Measurements from ENCODE around the gene CAMK4.

- TF ChIP-seq, protein P1, sequence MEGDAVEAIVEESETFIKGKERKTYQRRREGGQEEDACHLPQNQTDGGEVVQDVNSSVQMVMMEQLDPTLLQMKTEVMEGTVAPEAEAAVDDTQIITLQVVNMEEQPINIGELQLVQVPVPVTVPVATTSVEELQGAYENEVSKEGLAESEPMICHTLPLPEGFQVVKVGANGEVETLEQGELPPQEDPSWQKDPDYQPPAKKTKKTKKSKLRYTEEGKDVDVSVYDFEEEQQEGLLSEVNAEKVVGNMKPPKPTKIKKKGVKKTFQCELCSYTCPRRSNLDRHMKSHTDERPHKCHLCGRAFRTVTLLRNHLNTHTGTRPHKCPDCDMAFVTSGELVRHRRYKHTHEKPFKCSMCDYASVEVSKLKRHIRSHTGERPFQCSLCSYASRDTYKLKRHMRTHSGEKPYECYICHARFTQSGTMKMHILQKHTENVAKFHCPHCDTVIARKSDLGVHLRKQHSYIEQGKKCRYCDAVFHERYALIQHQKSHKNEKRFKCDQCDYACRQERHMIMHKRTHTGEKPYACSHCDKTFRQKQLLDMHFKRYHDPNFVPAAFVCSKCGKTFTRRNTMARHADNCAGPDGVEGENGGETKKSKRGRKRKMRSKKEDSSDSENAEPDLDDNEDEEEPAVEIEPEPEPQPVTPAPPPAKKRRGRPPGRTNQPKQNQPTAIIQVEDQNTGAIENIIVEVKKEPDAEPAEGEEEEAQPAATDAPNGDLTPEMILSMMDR (conservative IDR thresholded peaks at IDR 0.05 in 1 of 2, IDR thresholded peaks at IDR 0.05 in 1 of 2; ENCODE audit: low read depth in 1 of 2, low read length in 2 of 2): no peak
- TF ChIP-seq EZH2 (IDR thresholded peaks at IDR 0.05; ENCODE audit: low read length, missing control alignments): no peak
Measured at GRCh38 chr5:111295649-111296048, 71.5 kb downstream of the CAMK4 start.

Measured in fibroblast of lung (primary cell).